Stimulated activated CD4-positive, alpha-beta T cell treated with anti-CD3 and anti-CD28 coated beads, Interleukin-2, amount 100 ng/mL, for 48 hours (primary cell): ENCODE measurements around the gene GLRA1.
"Not testable (repeated sequence)": the region's sequence is repeated elsewhere in the genome, so short reads cannot be mapped to it uniquely, and the experiment has no call there.

Experiments used
- DNase-seq, 2 donors: peaks; one replicate each; pipeline ENCODE4 v3.0.0-alpha.2; 2020

Gene GLRA1

GRCh38 chr5:151880324-151880723, 44.3 kb downstream of the GLRA1 start:
- no peak for DNase-seq

GRCh38 chr5:151873701-151874100, 51.0 kb downstream of the GLRA1 start:
- no peak for DNase-seq

- DNase-seq: no peak
These were observed 52.0 kb downstream of the GLRA1 start for GRCh38 chr5:151872701-151873100.

- no peak for DNase-seq
These were observed 53.8 kb downstream of the GLRA1 start for GRCh38 chr5:151870820-151871219.

- no peak for DNase-seq
These were observed 54.4 kb downstream of the GLRA1 start for GRCh38 chr5:151870271-151870670.

GRCh38 chr5:151869843-151870242, 54.8 kb downstream of the GLRA1 start:
- no peak for DNase-seq

- no peak for DNase-seq
These were observed 56.2 kb downstream of the GLRA1 start for GRCh38 chr5:151868451-151868850.

- no peak for DNase-seq
These were observed 60.4 kb downstream of the GLRA1 start for GRCh38 chr5:151864061-151864748.

- no peak for DNase-seq
These were observed 61.1 kb downstream of the GLRA1 start for GRCh38 chr5:151863566-151863965.

- DNase-seq: no peak
These were observed 61.7 kb downstream of the GLRA1 start for GRCh38 chr5:151862811-151863472.

GRCh38 chr5:151860867-151861266, 63.8 kb downstream of the GLRA1 start:
- DNase-seq: not testable (repeated sequence)

- DNase-seq: no peak
These were observed 67.8 kb downstream of the GLRA1 start for GRCh38 chr5:151856861-151857260.

GRCh38 chr5:151855701-151856100, 69.0 kb downstream of the GLRA1 start:
- no peak for DNase-seq

- DNase-seq: no peak
These were observed 76.8 kb downstream of the GLRA1 start for GRCh38 chr5:151847871-151848270.

- DNase-seq: no peak
These were observed 77.9 kb downstream of the GLRA1 start for GRCh38 chr5:151846765-151847164.

- DNase-seq: not testable (repeated sequence)
These were observed 91.8 kb downstream of the GLRA1 start for GRCh38 chr5:151832843-151833242.

GRCh38 chr5:151829370-151829769, 95.3 kb downstream of the GLRA1 start:
- no peak for DNase-seq

- peak; percentile 12 to 17 for DNase-seq
These were observed 99.2 kb downstream of the GLRA1 start for GRCh38 chr5:151825445-151825844.

GRCh38 chr5:151822141-151822540, 102.5 kb downstream of the GLRA1 start:
- no peak for DNase-seq

GRCh38 chr5:151820903-151821302, 103.7 kb downstream of the GLRA1 start:
- DNase-seq: no peak

- DNase-seq: no peak
These were observed 104.4 kb downstream of the GLRA1 start for GRCh38 chr5:151820271-151820670.

- DNase-seq: no peak
These were observed 104.8 kb downstream of the GLRA1 start for GRCh38 chr5:151819830-151820229.

GRCh38 chr5:151815051-151815450, 109.6 kb downstream of the GLRA1 start:
- DNase-seq: no peak

GRCh38 chr5:151812757-151813309, 111.8 kb downstream of the GLRA1 start:
- DNase-seq: no peak
